Measurements from ENCODE around the gene KRTAP4-6.
"Not testable (repeated sequence)": the region's sequence is repeated elsewhere in the genome, so short reads cannot be mapped to it uniquely, and the experiment has no call there.

Gene KRTAP4-6

DNA sequence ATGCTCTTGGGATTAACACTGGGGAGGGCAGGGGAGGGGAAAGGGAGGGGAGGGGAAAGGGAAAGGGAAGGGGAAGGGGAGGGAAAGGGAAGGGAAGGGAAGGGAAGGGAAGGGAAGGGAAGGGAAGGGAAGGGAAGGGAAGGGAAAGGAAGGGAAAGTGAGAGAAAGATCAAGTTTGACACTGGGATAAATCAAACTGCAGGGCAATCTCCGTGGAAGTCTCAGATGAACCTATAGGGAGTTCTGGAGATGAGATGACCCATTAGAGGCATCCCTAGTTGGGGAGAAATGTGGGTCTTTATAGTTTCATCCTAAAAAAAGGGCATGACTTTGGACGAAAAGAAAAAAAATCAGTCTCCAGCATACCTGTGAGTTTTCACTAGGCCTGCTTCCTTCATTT, 18.6 kb downstream of the KRTAP4-6 start:
- H3K36me3 ChIP-seq (ENCODE audit: low read length), result no peaks in the 10 kb centered on the region
- no peak overlapping the region for H3K9ac ChIP-seq (ENCODE audit: low read length)
- H3K9me3 ChIP-seq (ENCODE audit: insufficient read depth, low read length), result 0 out of 2 replicates have a peak, but pooled peaks cover 6% of the 10 kb centered on the region
- no peaks in the 10 kb centered on the region for H3K27me3 ChIP-seq (ENCODE audit: low read length)
- H3K27ac ChIP-seq (ENCODE audit: low read depth, low read length), result no peak overlapping the region
- no peaks in the 10 kb centered on the region for H4K20me1 ChIP-seq (ENCODE audit: low read depth, low read length)
- no peaks in the 10 kb centered on the region for H3K9me2 ChIP-seq (replicated peaks; ENCODE audit: insufficient read depth, low read length)
- H3K4me2 ChIP-seq (ENCODE audit: low read depth, low read length, poor library complexity, severe bottlenecking), result no peak overlapping the region
- H2AFZ ChIP-seq (ENCODE audit: low read depth, low read length, severe bottlenecking), result no peak overlapping the region
- TF ChIP-seq EZH2phosphoT487 (conservative IDR thresholded peaks at IDR 0.05; ENCODE audit: low read length), result no peak
- TF ChIP-seq, protein P1, sequence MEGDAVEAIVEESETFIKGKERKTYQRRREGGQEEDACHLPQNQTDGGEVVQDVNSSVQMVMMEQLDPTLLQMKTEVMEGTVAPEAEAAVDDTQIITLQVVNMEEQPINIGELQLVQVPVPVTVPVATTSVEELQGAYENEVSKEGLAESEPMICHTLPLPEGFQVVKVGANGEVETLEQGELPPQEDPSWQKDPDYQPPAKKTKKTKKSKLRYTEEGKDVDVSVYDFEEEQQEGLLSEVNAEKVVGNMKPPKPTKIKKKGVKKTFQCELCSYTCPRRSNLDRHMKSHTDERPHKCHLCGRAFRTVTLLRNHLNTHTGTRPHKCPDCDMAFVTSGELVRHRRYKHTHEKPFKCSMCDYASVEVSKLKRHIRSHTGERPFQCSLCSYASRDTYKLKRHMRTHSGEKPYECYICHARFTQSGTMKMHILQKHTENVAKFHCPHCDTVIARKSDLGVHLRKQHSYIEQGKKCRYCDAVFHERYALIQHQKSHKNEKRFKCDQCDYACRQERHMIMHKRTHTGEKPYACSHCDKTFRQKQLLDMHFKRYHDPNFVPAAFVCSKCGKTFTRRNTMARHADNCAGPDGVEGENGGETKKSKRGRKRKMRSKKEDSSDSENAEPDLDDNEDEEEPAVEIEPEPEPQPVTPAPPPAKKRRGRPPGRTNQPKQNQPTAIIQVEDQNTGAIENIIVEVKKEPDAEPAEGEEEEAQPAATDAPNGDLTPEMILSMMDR (IDR thresholded peaks at IDR 0.05; ENCODE audit: insufficient read depth, low read length, poor library complexity, severe bottlenecking), result no peak
- no peaks in the 10 kb centered on the region for H3F3A ChIP-seq (ENCODE audit: insufficient read depth)
- H3K4me3 ChIP-seq (ENCODE audit: insufficient read depth, low read length, poor library complexity, severe bottlenecking), result no peak overlapping the region
- H3K79me2 ChIP-seq (ENCODE audit: insufficient read depth, low read length), result no peaks in the 10 kb centered on the region

DNA sequence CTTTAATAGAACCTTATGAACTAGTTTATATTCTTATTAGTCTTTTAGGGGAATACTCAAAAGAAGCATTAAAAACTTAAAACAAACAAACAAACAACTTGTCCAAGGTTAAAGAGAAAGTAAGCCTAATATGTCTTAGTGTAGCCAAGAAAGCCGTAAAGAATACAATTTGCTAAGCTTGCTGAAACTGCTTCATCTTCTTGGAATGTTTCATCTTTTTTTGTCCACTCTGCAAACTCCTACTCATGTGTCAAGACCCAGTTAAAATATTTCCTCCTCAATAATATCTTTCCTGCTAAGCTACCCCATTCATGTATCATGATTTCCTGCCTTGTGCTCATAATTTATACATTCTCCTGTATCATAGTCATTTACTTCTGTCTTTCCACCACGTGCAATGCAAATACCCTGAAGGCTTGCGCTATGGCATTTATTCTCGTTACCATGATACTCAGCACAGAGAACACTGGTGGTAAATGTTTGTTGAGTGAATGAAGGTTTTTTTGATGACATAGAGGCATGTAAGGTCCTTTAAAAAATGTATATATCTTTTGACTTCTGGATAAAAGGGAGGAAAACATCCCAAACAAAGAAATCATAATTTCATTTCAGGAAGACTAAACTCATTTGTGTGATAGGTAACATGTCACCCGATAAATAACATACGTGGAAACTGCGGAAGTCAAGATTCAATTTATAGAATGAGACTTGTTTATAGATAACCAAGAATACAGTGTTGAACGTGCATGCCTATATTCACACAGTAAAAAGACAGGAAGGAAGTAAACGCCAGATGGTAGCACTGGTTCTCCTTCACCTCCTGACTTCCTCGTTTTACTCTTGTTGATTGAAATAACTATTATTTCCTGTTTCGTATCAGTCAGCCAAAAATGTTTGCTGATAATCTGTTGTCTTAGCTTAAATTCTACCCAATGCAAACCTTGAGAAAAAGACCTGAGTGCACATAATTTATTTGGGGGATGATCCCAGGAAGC, 20.4 kb downstream of the KRTAP4-6 start:
- H3K27me3 ChIP-seq (ENCODE audit: low read length); H3K9ac ChIP-seq (ENCODE audit: low read length); H3K4me2 ChIP-seq (ENCODE audit: low read depth, low read length, poor library complexity, severe bottlenecking); H3K27ac ChIP-seq (ENCODE audit: low read depth, low read length); H2AFZ ChIP-seq (ENCODE audit: low read depth, low read length, severe bottlenecking); H3K4me3 ChIP-seq (ENCODE audit: insufficient read depth, low read length, poor library complexity, severe bottlenecking); H3K9me3 ChIP-seq (ENCODE audit: insufficient read depth, low read length); H3K79me2 ChIP-seq (ENCODE audit: insufficient read depth, low read length); H3F3A ChIP-seq (ENCODE audit: insufficient read depth); H3K36me3 ChIP-seq (ENCODE audit: low read length); H4K20me1 ChIP-seq (ENCODE audit: low read depth, low read length); H3K9me2 ChIP-seq (replicated peaks; ENCODE audit: insufficient read depth, low read length): not testable (repeated sequence)

DNA sequence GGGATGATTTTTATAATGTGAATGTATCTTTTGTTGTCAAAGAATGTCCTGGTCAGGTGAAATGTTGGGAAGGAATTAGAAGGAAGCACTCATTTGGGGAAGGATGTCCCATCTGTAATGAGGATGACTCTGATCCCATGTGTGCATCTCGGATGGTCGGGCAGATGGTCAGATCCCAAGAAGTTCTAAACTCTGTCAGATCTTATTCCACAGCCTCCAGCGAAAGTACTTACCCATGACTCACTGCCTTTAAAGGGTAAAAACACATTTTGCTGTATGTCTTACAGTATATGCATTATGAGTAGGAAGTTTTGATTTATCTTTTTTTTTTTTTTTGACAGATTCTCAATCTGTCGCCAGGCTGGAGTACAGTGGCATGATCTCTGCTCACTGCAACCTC, 21.6 kb downstream of the KRTAP4-6 start:
- Histone ChIP-seq H3F3A (ENCODE audit: insufficient read depth) (no peaks in the 10 kb centered on the region), H3K4me3 (ENCODE audit: insufficient read depth, low read length, poor library complexity, severe bottlenecking) (no peak overlapping the region), H4K20me1 (ENCODE audit: low read depth, low read length) (no peaks in the 10 kb centered on the region), H3K27me3 (ENCODE audit: low read length) (no peaks in the 10 kb centered on the region), H3K9ac (ENCODE audit: low read length) (no peak overlapping the region), H2AFZ (ENCODE audit: low read depth, low read length, severe bottlenecking) (no peak overlapping the region), H3K9me2 (replicated peaks; ENCODE audit: insufficient read depth, low read length) (no peaks in the 10 kb centered on the region), H3K27ac (ENCODE audit: low read depth, low read length) (no peak overlapping the region), H3K36me3 (ENCODE audit: low read length) (no peaks in the 10 kb centered on the region), H3K4me2 (ENCODE audit: low read depth, low read length, poor library complexity, severe bottlenecking) (no peak overlapping the region), H3K9me3 (ENCODE audit: insufficient read depth, low read length) (0 out of 2 replicates have a peak, but pooled peaks cover 6% of the 10 kb centered on the region), H3K79me2 (ENCODE audit: insufficient read depth, low read length) (no peaks in the 10 kb centered on the region)
- TF ChIP-seq, protein P1 (IDR thresholded peaks at IDR 0.05; ENCODE audit: insufficient read depth, low read length, poor library complexity, severe bottlenecking), result no peak
- TF ChIP-seq EZH2phosphoT487 (conservative IDR thresholded peaks at IDR 0.05; ENCODE audit: low read length), result no peak

DNA sequence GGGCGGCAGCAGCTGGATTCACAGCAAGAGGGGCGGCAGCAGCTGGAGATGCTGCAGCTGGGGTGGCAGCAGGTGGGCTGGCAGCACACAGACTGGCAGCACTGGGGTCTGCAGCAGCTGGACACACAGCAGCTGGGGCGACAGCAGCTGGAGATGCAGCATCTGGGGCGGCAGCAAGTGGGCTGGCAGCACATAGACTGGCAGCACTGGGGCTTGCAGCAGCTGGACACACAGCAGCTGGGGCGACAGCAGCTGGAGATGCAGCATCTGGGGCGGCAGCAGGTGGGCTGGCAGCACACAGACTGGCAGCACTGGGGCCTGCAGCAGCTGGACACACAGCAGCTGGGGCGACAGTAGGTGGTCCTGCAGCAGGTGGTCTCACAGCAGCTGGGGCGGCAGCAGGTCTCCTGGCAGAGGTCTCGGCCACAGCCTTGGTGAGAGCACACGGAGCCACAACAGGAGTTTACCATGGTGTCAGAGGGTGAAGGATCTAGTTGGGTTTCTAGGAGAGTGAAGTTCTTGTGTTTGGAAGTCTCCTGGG, 22.4 kb downstream of the KRTAP4-6 start, which contains the start of gene KRTAP4-11:
KRTAP4-11 (minus strand) TSS at position 528 of the 541 bp plus-strand sequence; CDS start at position 470, 58 bp downstream.
- H3K9ac ChIP-seq (ENCODE audit: low read length); H2AFZ ChIP-seq (ENCODE audit: low read depth, low read length, severe bottlenecking); H4K20me1 ChIP-seq (ENCODE audit: low read depth, low read length); H3K27ac ChIP-seq (ENCODE audit: low read depth, low read length); H3K9me2 ChIP-seq (replicated peaks; ENCODE audit: insufficient read depth, low read length); H3K27me3 ChIP-seq (ENCODE audit: low read length); H3K79me2 ChIP-seq (ENCODE audit: insufficient read depth, low read length); H3K4me3 ChIP-seq (ENCODE audit: insufficient read depth, low read length, poor library complexity, severe bottlenecking); H3F3A ChIP-seq (ENCODE audit: insufficient read depth); H3K36me3 ChIP-seq (ENCODE audit: low read length); H3K9me3 ChIP-seq (ENCODE audit: insufficient read depth, low read length); H3K4me2 ChIP-seq (ENCODE audit: low read depth, low read length, poor library complexity, severe bottlenecking): not testable (repeated sequence)
